Uterus (tissue), 2 donors: Measurements from ENCODE around the gene SBNO1.

ENCODE experiments used
- POLR2A ChIP-seq, 2 donors: fragments of 450-650 bp; IDR thresholded peaks; one replicate each; pipeline ENCODE4 v1.6.1; 2016; ENCODE audit warnings: antibody characterized with exemption in 2 of 2, mild to moderate bottlenecking in 1 of 2, moderate library complexity in 1 of 2
- TF ChIP-seq, protein P1 (sequence below), 4 experiments: fragments of 200-600 bp in 2 of 4; fragments of 450-650 bp in 2 of 4; sonication (generic) in 2 of 4; IDR thresholded peaks; one replicate each; pipeline ENCODE4 v1.5.1; 2016 to 2019; ENCODE audit warnings: antibody characterized with exemption in 4 of 4, mild to moderate bottlenecking in 2 of 4, moderate library complexity in 1 of 4

GRCh38 chr12:123387508-123388176 is 23.0 kb upstream of the SBNO1 start:
- TF ChIP-seq, protein P1, sequence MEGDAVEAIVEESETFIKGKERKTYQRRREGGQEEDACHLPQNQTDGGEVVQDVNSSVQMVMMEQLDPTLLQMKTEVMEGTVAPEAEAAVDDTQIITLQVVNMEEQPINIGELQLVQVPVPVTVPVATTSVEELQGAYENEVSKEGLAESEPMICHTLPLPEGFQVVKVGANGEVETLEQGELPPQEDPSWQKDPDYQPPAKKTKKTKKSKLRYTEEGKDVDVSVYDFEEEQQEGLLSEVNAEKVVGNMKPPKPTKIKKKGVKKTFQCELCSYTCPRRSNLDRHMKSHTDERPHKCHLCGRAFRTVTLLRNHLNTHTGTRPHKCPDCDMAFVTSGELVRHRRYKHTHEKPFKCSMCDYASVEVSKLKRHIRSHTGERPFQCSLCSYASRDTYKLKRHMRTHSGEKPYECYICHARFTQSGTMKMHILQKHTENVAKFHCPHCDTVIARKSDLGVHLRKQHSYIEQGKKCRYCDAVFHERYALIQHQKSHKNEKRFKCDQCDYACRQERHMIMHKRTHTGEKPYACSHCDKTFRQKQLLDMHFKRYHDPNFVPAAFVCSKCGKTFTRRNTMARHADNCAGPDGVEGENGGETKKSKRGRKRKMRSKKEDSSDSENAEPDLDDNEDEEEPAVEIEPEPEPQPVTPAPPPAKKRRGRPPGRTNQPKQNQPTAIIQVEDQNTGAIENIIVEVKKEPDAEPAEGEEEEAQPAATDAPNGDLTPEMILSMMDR (IDR thresholded peaks at IDR 0.05) = no peak
- no peak for TF ChIP-seq POLR2A (IDR thresholded peaks at IDR 0.05)
